Thoracic aorta (tissue), 2 donors: ENCODE results near the gene OVOL2. TPM values are rescaled to one million over a fixed set of nuclear protein-coding genes. Genes with fewer than 3 reads are reported as not detected.
"Not testable (repeated sequence)": the region's sequence is repeated elsewhere in the genome, so short reads cannot be mapped to it uniquely, and the experiment has no call there.

Source experiments
- ATAC-seq: fragments of 150-250 bp; one replicate; pipeline ENCODE4 v1.8.0; 2017; ENCODE audit warnings: low read depth; ENCODE audit not compliant: insufficient number of reproducible peaks, low FRiP score
- DNase-seq: peaks from one replicate; pipeline ENCODE4 v3.0.0-alpha.2; 2020; ENCODE audit warnings: low spot score
- H3K27ac ChIP-seq, 2 donors: fragments of 200-600 bp; sonication (generic); 1 replicate in 1 of 2; 2 replicates in 1 of 2; pipeline ENCODE4 v1.5.1; 2016; ENCODE audit warnings: mild to moderate bottlenecking in 2 of 2, moderate library complexity in 2 of 2
- H3K27me3 ChIP-seq: fragments of 200-600 bp; sonication (generic); replicated peaks from 2 replicates; pipeline ENCODE4 v1.6.0; 2016; ENCODE audit warnings: mild to moderate bottlenecking; ENCODE audit not compliant: insufficient read depth
- H3K36me3 ChIP-seq: fragments of 200-600 bp; sonication (generic); one replicate; pipeline ENCODE4 v1.5.1; 2016
- H3K4me1 ChIP-seq, 2 donors: fragments of 200-600 bp; sonication (generic); 1 replicate in 1 of 2; 2 replicates in 1 of 2; pipeline versions ENCODE4 v1.5.1 to v1.6.0; 2016; ENCODE audit warnings: low read depth in 2 of 2, mild to moderate bottlenecking in 1 of 2; ENCODE audit not compliant: control insufficient read depth in 1 of 2
- H3K4me3 ChIP-seq: fragments of 200-600 bp; sonication (generic); 2 replicates; pipeline ENCODE4 v1.5.1; 2016; ENCODE audit warnings: mild to moderate bottlenecking
- H3K9me3 ChIP-seq: fragments of 200-600 bp; sonication (generic); 2 replicates; pipeline ENCODE4 v1.5.1; 2016
- CTCF ChIP-seq: fragments of 200-600 bp; sonication (generic); IDR thresholded peaks from one replicate; pipeline ENCODE4 v1.5.1; 2019; ENCODE audit warnings: antibody characterized with exemption
- total RNA-seq, 2 donors: library from RNA; depleted of rRNA; stranded (reverse); fragments of >200 nt; gene quantifications; one replicate each; pipeline versions ENCODE4 v1.1.0 to v1.2.3, GENCODE V29; 2016

Gene OVOL2
- total RNA-seq, 2 donors from 2014 or later, result 0.71 TPM; not detected in 1

- ATAC-seq (no peak), DNase-seq (no peak)
- Histone ChIP-seq H3K36me3 (no peaks in the 10 kb centered on the region), H3K27me3 (no peaks in the 10 kb centered on the region), H3K9me3 (no peaks in the 10 kb centered on the region), H3K4me1 (no peaks in the 10 kb centered on the region), H3K4me3 (no peak overlapping the region), H3K27ac (no peak overlapping the region)
- no peak for TF ChIP-seq CTCF
Observed at GRCh38 chr20:18087054-18087453, 29.3 kb upstream of the OVOL2 start.

DNA sequence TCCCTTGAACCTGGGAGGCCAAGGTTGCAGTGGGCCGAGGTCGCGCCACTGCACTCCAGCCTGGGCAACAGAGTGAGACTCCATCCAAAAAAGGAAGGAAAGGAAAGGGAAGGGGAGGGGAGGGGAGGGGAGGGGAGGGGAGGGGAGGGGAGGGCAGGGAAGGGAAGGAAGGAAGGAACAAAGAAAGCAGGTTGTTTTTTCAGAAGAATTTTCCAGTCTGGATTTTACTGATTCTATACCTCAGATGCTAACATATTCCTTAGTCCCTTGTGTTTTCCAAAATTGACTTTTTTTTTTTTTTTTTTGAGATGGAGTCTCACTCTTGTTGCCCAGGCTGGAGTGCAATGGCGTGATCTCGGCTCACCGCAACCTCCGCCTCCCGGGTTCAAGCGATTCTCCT lies 23.1 kb upstream of the OVOL2 start:
- H3K27ac ChIP-seq, H3K36me3 ChIP-seq, H3K4me1 ChIP-seq, H3K27me3 ChIP-seq, ATAC-seq, H3K9me3 ChIP-seq, H3K4me3 ChIP-seq, DNase-seq: not testable (repeated sequence)

DNA sequence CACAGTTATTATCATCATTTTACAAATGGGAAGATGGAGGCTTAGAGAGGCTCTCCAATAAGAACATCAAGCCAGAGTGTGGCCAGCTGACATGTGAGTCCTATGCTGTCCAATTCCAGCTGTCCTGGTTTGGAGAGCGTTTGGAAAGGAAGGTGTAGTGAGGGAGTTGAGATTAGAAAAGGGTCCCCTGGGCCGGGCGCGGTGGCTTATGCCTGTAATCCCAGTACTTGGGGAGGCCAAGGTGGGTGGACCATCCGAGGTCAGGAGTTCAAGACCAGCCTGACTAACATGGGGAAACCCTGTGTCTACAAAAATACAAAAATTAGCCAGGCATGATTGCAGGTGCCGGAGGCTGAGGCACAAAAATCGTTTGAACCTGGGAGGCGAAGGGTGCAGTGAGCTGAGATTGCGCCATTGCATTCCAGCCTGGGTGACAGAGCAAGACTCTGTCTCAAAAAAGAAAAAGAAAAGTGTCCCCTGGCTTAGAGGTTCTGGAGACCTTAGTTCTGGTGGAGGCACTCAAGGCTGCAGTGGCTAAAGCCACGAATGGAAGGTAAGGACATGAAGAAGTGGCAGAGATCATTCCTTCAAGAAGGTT lies 22.1 kb upstream of the OVOL2 start:
- no peaks in the 10 kb centered on the region for H3K9me3 ChIP-seq
- H3K27me3 ChIP-seq, result no peaks in the 10 kb centered on the region
- no peaks in the 10 kb centered on the region for H3K4me1 ChIP-seq
- no peak overlapping the region for H3K27ac ChIP-seq
- no peak for TF ChIP-seq CTCF
- DNase-seq (no peak), ATAC-seq (no peak)
- H3K36me3 ChIP-seq, result no peaks in the 10 kb centered on the region
- no peak overlapping the region for H3K4me3 ChIP-seq

- H3K27me3 ChIP-seq, result peaks cover 5% of the 10 kb centered on the region
- ATAC-seq, result no peak
- no peaks in the 10 kb centered on the region for H3K36me3 ChIP-seq
- H3K9me3 ChIP-seq, result no peaks in the 10 kb centered on the region
- TF ChIP-seq CTCF, result no peak
- DNase-seq, result no peak
- H3K4me1 ChIP-seq, result no peaks in the 10 kb centered on the region
- H3K27ac ChIP-seq, result no peak overlapping the region
- H3K4me3 ChIP-seq, result no peak overlapping the region
Observed at GRCh38 chr20:18077157-18077556, 19.4 kb upstream of the OVOL2 start.

GRCh38 chr20:18072532-18072931 lies 14.8 kb upstream of the OVOL2 start:
- Histone ChIP-seq H3K27ac (no peak overlapping the region), H3K4me1 (no peaks in the 10 kb centered on the region), H3K36me3 (no peaks in the 10 kb centered on the region), H3K27me3 (peaks cover 5% of the 10 kb centered on the region), H3K9me3 (no peaks in the 10 kb centered on the region), H3K4me3 (no peak overlapping the region)
- ATAC-seq (no peak), DNase-seq (no peak)
- TF ChIP-seq CTCF, result no peak
